HPDE6-E6E7 (cell line): ENCODE measurements around the gene SMAD1.
A peak's percentile ranks its signal among the peaks of the same experiment; 100 is the strongest.
"Not testable (repeated sequence)": the region's sequence is repeated elsewhere in the genome, so short reads cannot be mapped to it uniquely, and the experiment has no call there.

Source experiments
- DNase-seq: peaks from one replicate; pipeline ENCODE4 v3.0.0; 2011; ENCODE audit warnings: missing footprints; ENCODE audit errors: extremely low spot score

The SMAD1 gene

GRCh38 chr4:145528601-145529000, 46.9 kb downstream of the SMAD1 start:
- DNase-seq = no peak

DNA sequence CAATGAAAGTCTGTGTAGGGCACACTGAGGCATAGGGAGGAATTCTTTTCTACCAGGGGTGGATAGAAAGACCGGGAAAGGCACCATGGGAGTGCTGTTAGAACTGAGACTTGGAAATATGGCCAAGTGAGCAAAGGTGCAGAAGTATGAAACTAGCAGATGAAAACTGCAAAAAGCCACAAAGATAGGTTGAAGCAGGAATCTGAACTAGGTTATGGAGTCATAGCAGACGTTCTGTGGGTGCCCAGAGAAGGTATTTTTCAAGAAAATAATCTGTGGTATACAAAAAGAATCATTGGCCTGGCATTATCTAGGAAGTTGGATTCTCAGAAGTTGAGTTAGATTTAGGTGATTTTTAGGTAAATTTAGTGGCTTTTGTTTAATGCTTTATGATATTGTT, 48.5 kb downstream of the SMAD1 start:
- no peak for DNase-seq

- no peak for DNase-seq
Observed at GRCh38 chr4:145530662-145531061, 49.0 kb downstream of the SMAD1 start.

- DNase-seq = no peak
Observed at GRCh38 chr4:145531223-145531622, 49.6 kb downstream of the SMAD1 start.

DNA sequence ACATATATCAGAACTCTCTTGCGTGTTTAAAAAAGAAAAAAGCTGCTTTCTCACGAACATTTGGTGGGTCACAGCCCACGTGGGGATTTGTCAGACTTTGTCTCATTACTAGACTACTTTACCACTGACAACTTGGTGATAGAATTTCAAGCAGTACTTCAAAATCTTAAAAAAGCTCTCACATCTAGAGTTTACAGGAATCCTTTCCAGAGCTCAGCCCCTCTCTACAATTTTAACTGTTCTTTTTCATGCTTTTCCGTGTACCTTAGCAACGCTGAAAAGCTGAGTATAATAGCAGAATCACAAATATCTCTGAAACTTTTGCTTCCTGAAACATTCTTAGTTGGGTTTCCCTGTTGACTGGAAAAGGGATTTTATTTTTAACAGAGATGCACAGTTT, 50.2 kb downstream of the SMAD1 start:
- DNase-seq = no peak

- DNase-seq = no peak
Observed at GRCh38 chr4:145533001-145533400, 51.3 kb downstream of the SMAD1 start.

GRCh38 chr4:145533415-145533814, 51.8 kb downstream of the SMAD1 start:
- not testable (repeated sequence) for DNase-seq

GRCh38 chr4:145533961-145534360, 52.3 kb downstream of the SMAD1 start:
- DNase-seq = no peak

DNA sequence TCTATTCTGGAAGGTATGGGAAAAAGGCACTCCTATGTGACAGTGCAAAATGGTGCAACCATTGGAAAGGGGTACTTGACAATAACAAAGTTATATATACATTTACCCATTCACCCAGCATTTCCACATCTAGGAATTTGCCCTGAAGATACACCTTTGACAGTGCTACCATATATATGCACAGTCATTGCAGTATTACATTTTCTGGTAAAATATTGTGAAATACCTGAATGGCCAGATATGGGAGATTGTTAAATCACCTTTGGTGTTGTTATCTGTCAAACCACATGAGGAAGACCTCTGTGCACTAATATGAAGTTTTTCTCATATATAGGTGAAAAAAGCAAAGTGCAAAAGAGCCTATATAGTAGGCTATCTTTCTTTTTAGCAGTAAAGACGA, 53.5 kb downstream of the SMAD1 start:
- no peak for DNase-seq

DNA sequence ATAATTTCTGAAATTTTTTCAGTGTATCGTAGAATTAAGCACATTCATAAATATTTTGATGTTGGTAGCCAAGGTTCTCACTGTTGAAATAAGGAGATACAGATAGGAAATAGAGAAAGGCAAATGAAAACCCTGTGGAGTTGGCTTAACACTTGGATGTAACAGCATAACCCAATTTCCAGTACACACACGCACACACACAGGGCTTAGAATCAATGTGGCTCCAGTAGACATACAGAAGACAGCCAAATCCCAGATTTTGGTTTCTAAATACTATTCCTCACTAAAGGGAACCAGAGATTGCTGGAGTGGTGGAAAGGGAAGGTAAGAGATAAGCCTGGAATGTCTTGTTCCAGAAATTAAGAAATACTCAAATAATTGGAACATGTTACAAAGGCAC, 54.4 kb downstream of the SMAD1 start:
- no peak for DNase-seq

DNA sequence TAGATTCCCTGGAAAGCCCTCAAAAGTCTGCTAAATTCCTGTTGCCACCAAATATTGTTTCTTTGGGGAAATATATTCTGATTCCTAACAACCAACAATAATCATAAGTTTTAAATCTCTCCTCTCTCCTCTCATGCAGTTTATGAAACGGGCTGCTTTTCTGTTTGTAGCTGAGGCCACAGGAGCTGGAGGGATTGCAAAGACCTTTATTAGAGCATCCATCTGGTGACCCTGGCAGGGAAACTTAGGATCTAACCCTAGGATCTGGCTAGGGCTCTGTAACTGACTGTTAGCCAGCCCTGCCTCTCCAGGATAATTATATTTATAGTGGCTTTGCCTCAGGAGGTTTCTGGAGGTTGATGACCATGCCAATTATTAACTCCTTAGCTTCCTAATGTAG, 56.9 kb downstream of the SMAD1 start:
- DNase-seq = no peak

DNA sequence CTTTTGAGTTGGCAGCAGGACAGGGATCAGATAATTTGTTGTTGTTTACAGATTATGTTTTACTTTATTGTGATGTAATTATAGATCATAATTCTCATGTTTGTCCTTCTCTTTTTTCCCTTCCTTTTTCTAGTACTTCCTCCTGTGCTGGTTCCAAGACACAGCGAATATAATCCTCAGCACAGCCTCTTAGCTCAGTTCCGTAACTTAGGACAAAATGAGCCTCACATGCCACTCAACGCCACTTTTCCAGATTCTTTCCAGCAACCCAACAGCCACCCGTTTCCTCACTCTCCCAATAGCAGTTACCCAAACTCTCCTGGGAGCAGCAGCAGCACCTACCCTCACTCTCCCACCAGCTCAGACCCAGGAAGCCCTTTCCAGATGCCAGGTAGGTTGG, 58.0 kb downstream of the SMAD1 start:
- DNase-seq = no peak

GRCh38 chr4:145540235-145540634, 58.6 kb downstream of the SMAD1 start:
- DNase-seq = no peak

DNA sequence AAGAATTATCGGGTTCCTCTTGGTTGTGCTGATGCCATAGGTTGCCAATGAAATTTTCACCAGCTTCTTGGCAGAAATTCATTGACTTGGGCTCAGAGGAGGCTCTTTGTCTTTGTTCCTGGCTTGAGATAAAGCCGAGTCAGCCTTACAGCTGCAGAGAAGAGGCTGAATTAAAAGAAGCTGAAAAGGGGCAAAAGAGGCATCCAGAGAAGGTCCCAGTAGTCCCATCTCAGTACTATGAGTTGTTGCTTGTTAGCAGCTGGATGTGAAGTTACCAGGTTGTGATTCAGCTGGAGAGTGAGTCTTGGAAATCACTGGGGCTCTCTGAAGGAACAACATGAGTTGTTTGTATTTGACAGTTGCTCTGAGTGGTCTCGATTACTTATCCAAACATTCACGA, 59.7 kb downstream of the SMAD1 start:
- no peak for DNase-seq

- DNase-seq = no peak
Observed at GRCh38 chr4:145545031-145545430, 63.4 kb downstream of the SMAD1 start.

DNA sequence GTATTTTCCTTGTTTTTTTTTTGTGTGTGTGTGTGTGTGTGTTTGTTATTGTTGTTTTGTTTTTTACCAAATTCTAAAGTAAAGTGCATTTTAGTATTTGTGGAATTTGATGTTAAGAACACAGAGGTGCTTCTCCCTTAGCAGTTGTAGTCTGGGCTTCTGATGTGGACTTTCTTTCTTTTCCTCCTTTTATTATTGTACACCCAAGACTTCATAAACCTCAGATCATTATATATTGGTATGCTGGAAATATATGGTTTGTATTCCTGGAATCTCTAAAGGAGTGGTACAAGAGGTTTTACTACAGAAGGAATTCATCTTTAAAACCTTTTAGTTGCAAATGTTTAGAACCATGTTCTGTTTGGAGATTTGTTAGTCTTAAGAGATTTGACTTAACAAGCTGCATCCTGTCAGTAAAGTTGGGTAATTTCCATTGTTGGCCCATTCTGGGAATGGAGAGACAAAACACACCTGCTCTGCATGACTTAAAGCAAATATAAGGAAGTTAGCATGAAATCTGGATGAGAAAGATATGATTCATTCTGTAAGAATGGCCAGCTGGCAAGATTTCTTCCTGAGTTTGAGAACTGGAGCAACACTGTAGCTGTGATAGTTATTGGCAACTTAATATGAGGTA, 64.0 kb downstream of the SMAD1 start:
- DNase-seq = peak; percentile 76

GRCh38 chr4:145546175-145546915, 64.7 kb downstream of the SMAD1 start:
- no peak for DNase-seq

- DNase-seq = no peak
Observed at GRCh38 chr4:145551660-145552059, 70.0 kb downstream of the SMAD1 start.

DNA sequence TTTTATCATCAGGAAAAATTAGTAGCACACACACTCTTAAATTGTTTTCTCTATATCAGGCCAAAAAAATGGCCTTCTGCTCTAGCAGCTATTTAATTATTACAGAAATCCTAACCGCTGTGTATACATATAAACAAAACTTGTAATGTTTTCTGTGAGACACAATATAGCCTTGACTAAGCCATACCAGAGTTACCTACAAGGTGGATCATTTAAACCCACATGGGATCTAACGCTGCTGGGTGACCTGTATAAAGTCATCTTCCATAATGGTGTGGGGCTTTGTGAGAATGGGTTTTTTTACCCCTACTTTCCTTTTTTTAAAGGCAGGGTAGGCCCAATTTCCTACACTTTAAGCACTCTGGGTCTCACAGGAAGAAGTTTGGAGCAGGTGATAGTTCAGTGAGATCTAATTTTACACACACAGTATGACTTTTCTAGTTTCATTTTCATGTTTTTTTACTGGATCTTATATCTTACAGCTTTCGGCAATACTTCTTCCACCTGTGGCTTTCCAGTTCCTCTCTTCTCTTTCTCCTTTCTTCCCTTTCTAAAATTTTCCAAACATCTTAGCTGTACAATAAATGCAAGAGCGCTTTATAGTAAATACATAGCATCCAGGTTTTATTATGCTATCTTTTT, 70.6 kb downstream of the SMAD1 start:
- DNase-seq = no peak

DNA sequence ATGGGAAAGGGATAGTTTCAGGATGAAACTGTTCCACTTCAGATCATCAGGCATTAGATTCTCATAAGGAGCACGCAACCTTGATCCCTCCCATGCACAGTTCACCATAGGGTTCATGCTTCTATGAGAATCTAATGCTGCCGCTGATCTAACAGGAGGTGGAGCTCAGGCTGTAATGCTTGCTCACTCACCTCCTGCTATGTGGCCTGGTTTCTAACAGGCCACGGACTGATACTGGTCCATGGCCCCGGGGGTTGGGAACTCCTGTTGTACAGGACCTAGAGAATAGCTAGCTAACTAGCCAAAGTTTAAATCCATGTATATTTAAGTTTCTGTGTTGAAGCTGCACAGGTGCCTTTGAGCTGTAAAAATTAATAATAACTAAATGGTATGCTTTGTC, 71.7 kb downstream of the SMAD1 start:
- no peak for DNase-seq

DNA sequence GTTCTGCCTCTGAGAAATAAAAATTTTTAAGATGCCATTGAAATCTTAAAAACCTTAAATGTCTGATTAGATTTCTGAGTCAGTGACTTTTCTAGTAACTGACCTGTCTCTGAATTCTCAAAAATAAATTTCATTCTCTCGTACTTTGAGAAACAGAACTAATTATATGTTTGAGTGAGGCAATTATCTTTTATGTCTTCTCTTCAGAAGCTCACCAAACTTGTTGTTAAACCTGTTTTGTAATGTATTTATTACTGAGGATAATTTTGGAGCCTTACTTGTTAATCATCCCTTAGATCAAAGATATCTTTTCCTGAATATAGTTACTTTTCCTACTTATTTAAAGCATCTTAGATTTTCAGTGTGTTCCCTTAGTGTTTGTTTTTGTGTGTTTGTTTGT, 73.0 kb downstream of the SMAD1 start:
- no peak for DNase-seq

- peak; percentile 46 for DNase-seq
Observed at GRCh38 chr4:145557720-145558119, 76.1 kb downstream of the SMAD1 start.

DNA sequence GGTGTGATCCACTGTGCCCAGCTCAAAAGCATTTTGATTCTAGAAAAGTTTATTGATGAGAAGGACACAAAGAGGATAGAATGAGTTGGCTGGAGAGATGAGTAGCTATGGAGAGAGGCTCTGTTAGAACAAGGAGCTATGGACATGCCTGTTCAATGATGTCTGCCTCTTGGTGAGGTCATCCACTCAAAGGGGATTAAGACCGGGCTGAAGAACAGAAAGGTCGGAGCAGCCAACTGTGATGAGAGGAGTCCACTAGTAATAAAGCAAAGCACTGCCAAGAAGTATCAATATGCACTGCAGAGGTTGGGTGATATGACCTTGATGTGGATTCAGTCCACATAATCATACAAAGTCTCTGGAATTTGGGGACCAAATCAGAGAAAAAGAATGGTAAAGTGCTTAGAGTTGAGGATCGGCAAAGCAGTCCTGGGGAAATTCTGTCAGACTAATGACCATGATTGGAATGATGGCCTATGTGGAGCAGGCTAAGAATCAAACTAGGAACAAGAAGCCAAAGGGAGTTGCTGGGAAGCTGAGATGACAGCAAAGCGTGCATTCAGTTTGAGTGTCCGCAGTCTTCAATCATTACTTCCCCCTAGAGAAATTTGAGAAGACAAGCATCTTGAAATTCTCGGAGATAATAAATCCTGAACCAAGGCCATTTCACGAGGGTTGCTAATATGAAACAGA, 81.8 kb downstream of the SMAD1 start:
- no peak for DNase-seq
